ENCODE measurements around the gene FTSJ3.

Gene FTSJ3

DNA sequence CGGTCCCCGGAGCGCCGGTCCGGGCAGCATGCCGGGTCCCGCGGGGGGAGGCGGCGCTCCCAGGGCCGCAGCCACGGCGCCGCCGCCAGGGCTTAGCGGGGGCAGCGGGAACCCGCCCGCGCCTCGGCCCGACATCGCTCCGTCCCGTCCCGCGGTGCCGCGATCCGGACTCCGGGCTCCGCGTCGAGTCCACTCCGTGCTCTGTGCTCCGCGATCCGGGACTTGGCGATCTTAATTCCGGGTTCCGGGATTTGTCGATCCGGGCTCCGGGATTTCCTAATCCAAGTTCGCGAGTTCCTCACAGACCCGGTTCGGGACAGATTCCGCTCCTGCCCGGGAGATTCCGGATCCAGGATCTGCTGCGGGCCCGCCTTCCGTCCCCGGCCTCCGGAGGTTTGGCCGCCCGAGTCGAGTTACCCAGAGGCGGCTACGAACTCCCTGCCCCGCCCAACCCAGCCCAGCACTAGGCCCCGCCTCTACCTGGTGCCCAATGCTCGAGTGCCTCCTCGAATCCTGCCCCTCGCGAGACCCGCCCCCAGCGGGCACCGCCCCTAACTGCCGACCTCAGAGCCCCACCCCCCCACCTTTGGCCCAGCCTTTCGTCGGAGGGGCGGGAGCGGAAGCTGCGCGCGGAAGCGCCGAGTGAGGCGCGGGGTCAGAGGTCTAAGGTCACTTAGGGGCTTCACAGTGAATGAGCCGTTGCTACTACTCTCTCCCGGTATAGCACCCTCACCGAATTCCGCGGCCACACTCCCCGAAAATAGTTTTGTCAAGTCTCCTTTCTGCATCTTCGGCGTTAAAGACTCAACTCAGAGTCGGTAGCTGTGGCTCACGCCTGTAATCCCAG, 15.3 kb upstream of the FTSJ3 start, which contains the start of gene SMARCD2:
Gene SMARCD2 (minus strand): TSS at position 146 of the 847 bp plus-strand sequence. CDS start 11 bp downstream, at position 135.
- peak; percentile 81 for ATAC-seq
- TF ChIP-seq ZFP30 (CRISPR knock-in tag; IDR thresholded peaks at IDR 0.05) (peak; percentile 27; the same call in 1 of the 2 replicates), CSDC2 (CRISPR knock-in tag; IDR thresholded peaks at IDR 0.05) (peak; percentile 93; the same call in 1 of the 2 replicates), ESRRG (CRISPR knock-in tag; IDR thresholded peaks at IDR 0.05) (no peak), ZFP3 (CRISPR knock-in tag; IDR thresholded peaks at IDR 0.05) (peak; percentile 86), TOX (CRISPR knock-in tag; IDR thresholded peaks at IDR 0.05; ENCODE audit: borderline replicate concordance) (no peak), OSR1 (CRISPR knock-in tag; IDR thresholded peaks at IDR 0.05) (no peak), ZC3H10 (CRISPR knock-in tag; IDR thresholded peaks at IDR 0.05) (no peak), ARNTL (CRISPR knock-in tag; IDR thresholded peaks at IDR 0.05; ENCODE audit: borderline replicate concordance, low read depth) (0 out of 2 replicates have a peak, but pooled peaks have one; percentile 47), ZNF70 (CRISPR knock-in tag; IDR thresholded peaks at IDR 0.05) (peak; percentile 53), GLIS3 (CRISPR knock-in tag; IDR thresholded peaks at IDR 0.05) (peak; percentile 94), BACH2 (CRISPR knock-in tag; IDR thresholded peaks at IDR 0.05; ENCODE audit: borderline replicate concordance) (no peak), TCF4 (CRISPR knock-in tag; IDR thresholded peaks at IDR 0.05; ENCODE audit: borderline replicate concordance) (0 out of 2 replicates have a peak, but pooled peaks have one; percentile 33), SNAI2 (CRISPR knock-in tag; IDR thresholded peaks at IDR 0.05) (peak; percentile 85; the same call in 1 of the 2 replicates), RARB (CRISPR knock-in tag; IDR thresholded peaks at IDR 0.05) (peak; percentile 61; the same call in 1 of the 2 replicates), ISL1 (CRISPR knock-in tag; IDR thresholded peaks at IDR 0.05) (0 out of 2 replicates have a peak, but pooled peaks have one; percentile 16), PPARA (CRISPR knock-in tag; IDR thresholded peaks at IDR 0.05; ENCODE audit: borderline replicate concordance) (peak; percentile 73; the same call in 1 of the 2 replicates), ZNF8 (CRISPR knock-in tag; IDR thresholded peaks at IDR 0.05) (peak; percentile 76), ZNF565 (CRISPR knock-in tag; conservative IDR thresholded peaks at IDR 0.05; ENCODE audit: low read depth) (peak; percentile 87)
- TF ChIP-seq, protein P1, sequence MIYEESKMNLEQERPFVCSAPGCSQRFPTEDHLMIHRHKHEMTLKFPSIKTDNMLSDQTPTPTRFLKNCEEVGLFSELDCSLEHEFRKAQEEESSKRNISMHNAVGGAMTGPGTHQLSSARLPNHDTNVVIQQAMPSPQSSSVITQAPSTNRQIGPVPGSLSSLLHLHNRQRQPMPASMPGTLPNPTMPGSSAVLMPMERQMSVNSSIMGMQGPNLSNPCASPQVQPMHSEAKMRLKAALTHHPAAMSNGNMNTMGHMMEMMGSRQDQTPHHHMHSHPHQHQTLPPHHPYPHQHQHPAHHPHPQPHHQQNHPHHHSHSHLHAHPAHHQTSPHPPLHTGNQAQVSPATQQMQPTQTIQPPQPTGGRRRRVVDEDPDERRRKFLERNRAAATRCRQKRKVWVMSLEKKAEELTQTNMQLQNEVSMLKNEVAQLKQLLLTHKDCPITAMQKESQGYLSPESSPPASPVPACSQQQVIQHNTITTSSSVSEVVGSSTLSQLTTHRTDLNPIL (CRISPR knock-in tag; IDR thresholded peaks at IDR 0.05; ENCODE audit: low read depth) = no peak
- TF ChIP-seq, protein P2, sequence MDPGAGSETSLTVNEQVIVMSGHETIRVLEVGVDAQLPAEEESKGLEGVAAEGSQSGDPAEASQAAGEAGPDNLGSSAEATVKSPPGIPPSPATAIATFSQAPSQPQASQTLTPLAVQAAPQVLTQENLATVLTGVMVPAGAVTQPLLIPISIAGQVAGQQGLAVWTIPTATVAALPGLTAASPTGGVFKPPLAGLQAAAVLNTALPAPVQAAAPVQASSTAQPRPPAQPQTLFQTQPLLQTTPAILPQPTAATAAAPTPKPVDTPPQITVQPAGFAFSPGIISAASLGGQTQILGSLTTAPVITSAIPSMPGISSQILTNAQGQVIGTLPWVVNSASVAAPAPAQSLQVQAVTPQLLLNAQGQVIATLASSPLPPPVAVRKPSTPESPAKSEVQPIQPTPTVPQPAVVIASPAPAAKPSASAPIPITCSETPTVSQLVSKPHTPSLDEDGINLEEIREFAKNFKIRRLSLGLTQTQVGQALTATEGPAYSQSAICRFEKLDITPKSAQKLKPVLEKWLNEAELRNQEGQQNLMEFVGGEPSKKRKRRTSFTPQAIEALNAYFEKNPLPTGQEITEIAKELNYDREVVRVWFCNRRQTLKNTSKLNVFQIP (CRISPR knock-in tag; IDR thresholded peaks at IDR 0.05; ENCODE audit: borderline replicate concordance, low read depth) = peak; percentile 97
- TF ChIP-seq, protein P3, sequence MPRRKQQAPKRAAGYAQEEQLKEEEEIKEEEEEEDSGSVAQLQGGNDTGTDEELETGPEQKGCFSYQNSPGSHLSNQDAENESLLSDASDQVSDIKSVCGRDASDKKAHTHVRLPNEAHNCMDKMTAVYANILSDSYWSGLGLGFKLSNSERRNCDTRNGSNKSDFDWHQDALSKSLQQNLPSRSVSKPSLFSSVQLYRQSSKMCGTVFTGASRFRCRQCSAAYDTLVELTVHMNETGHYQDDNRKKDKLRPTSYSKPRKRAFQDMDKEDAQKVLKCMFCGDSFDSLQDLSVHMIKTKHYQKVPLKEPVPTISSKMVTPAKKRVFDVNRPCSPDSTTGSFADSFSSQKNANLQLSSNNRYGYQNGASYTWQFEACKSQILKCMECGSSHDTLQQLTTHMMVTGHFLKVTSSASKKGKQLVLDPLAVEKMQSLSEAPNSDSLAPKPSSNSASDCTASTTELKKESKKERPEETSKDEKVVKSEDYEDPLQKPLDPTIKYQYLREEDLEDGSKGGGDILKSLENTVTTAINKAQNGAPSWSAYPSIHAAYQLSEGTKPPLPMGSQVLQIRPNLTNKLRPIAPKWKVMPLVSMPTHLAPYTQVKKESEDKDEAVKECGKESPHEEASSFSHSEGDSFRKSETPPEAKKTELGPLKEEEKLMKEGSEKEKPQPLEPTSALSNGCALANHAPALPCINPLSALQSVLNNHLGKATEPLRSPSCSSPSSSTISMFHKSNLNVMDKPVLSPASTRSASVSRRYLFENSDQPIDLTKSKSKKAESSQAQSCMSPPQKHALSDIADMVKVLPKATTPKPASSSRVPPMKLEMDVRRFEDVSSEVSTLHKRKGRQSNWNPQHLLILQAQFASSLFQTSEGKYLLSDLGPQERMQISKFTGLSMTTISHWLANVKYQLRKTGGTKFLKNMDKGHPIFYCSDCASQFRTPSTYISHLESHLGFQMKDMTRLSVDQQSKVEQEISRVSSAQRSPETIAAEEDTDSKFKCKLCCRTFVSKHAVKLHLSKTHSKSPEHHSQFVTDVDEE (CRISPR knock-in tag; IDR thresholded peaks at IDR 0.05) = peak; percentile 94
- TF ChIP-seq, protein P4, sequence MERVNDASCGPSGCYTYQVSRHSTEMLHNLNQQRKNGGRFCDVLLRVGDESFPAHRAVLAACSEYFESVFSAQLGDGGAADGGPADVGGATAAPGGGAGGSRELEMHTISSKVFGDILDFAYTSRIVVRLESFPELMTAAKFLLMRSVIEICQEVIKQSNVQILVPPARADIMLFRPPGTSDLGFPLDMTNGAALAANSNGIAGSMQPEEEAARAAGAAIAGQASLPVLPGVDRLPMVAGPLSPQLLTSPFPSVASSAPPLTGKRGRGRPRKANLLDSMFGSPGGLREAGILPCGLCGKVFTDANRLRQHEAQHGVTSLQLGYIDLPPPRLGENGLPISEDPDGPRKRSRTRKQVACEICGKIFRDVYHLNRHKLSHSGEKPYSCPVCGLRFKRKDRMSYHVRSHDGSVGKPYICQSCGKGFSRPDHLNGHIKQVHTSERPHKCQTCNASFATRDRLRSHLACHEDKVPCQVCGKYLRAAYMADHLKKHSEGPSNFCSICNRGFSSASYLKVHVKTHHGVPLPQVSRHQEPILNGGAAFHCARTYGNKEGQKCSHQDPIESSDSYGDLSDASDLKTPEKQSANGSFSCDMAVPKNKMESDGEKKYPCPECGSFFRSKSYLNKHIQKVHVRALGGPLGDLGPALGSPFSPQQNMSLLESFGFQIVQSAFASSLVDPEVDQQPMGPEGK (CRISPR knock-in tag; IDR thresholded peaks at IDR 0.05; ENCODE audit: borderline replicate concordance) = no peak
- TF ChIP-seq, protein P5, sequence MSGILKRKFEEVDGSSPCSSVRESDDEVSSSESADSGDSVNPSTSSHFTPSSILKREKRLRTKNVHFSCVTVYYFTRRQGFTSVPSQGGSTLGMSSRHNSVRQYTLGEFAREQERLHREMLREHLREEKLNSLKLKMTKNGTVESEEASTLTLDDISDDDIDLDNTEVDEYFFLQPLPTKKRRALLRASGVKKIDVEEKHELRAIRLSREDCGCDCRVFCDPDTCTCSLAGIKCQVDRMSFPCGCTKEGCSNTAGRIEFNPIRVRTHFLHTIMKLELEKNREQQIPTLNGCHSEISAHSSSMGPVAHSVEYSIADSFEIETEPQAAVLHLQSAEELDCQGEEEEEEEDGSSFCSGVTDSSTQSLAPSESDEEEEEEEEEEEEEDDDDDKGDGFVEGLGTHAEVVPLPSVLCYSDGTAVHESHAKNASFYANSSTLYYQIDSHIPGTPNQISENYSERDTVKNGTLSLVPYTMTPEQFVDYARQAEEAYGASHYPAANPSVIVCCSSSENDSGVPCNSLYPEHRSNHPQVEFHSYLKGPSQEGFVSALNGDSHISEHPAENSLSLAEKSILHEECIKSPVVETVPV (CRISPR knock-in tag; IDR thresholded peaks at IDR 0.05) = no peak

Data from SK-N-SH treated with all-trans-retinoic acid at 6 μM for 48 hours (cell line).